IPS DF 4.7 (cell line): ENCODE measurements around the gene ZNF641.

Source experiments
- DNase-seq: peaks from one replicate; pipeline ENCODE4 v3.0.0-alpha.2; 2013; ENCODE audit warnings: low spot score; ENCODE audit errors: extremely low read depth

ZNF641 gene

GRCh38 chr12:48350249-48351021 lies at the start of gene ZNF641:
Gene ZNF641, minus strand, starts transcription at chr12:48350919. Its CDS starts 2,829 bp downstream, at chr12:48348090.
- peak; percentile 30 for DNase-seq

GRCh38 chr12:48390026-48390425 lies 39.3 kb upstream of the ZNF641 start:
- no peak for DNase-seq

- DNase-seq: no peak
Measured at GRCh38 chr12:48389409-48389808, 38.7 kb upstream of the ZNF641 start.

GRCh38 chr12:48388938-48389337 lies 38.2 kb upstream of the ZNF641 start:
- no peak for DNase-seq

- no peak for DNase-seq
Measured at GRCh38 chr12:48388460-48388859, 37.7 kb upstream of the ZNF641 start.

GRCh38 chr12:48380596-48380995 lies 29.9 kb upstream of the ZNF641 start:
- no peak for DNase-seq

- no peak for DNase-seq
Measured at GRCh38 chr12:48379794-48380193, 29.1 kb upstream of the ZNF641 start.

- DNase-seq: no peak
Measured at GRCh38 chr12:48377646-48378045, 26.9 kb upstream of the ZNF641 start.

- DNase-seq: no peak
Measured at GRCh38 chr12:48374164-48374563, 23.4 kb upstream of the ZNF641 start.

GRCh38 chr12:48366131-48366530 lies 15.4 kb upstream of the ZNF641 start:
- DNase-seq: no peak

- no peak for DNase-seq
Measured at GRCh38 chr12:48361664-48362339, 11.1 kb upstream of the ZNF641 start.

GRCh38 chr12:48358937-48359513 lies 8.3 kb upstream of the ZNF641 start:
- DNase-seq: no peak

GRCh38 chr12:48356041-48356768 lies 5.5 kb upstream of the ZNF641 start:
- no peak for DNase-seq

- no peak for DNase-seq
Measured at GRCh38 chr12:48352157-48352760, 1.5 kb upstream of the ZNF641 start.

GRCh38 chr12:48351022-48351708 lies 446 bp upstream of the ZNF641 start:
- DNase-seq: no peak

- no peak for DNase-seq
Measured at GRCh38 chr12:48349471-48349870, 1.2 kb downstream of the ZNF641 start.

- DNase-seq: no peak
Measured at GRCh38 chr12:48342980-48343379, 7.7 kb downstream of the ZNF641 start.

- DNase-seq: no peak
Measured at GRCh38 chr12:48340943-48341342, 9.8 kb downstream of the ZNF641 start.

GRCh38 chr12:48339442-48340117 lies 11.1 kb downstream of the ZNF641 start:
- DNase-seq: no peak

- DNase-seq: no peak
Measured at GRCh38 chr12:48336564-48336963, 14.2 kb downstream of the ZNF641 start.
